Stimulated activated CD4-positive, alpha-beta T cell treated with anti-CD3 and anti-CD28 coated beads, TNF-alpha, amount 100 ng/mL, for 1 hour (primary cell): ENCODE measurements around the gene FAM20C.

ENCODE experiments used
- DNase-seq, 3 donors: peaks; one replicate each; pipeline ENCODE4 v3.0.0-alpha.2; 2020; ENCODE audit warnings: low read depth in 3 of 3, low spot score in 1 of 3

The FAM20C gene

DNA sequence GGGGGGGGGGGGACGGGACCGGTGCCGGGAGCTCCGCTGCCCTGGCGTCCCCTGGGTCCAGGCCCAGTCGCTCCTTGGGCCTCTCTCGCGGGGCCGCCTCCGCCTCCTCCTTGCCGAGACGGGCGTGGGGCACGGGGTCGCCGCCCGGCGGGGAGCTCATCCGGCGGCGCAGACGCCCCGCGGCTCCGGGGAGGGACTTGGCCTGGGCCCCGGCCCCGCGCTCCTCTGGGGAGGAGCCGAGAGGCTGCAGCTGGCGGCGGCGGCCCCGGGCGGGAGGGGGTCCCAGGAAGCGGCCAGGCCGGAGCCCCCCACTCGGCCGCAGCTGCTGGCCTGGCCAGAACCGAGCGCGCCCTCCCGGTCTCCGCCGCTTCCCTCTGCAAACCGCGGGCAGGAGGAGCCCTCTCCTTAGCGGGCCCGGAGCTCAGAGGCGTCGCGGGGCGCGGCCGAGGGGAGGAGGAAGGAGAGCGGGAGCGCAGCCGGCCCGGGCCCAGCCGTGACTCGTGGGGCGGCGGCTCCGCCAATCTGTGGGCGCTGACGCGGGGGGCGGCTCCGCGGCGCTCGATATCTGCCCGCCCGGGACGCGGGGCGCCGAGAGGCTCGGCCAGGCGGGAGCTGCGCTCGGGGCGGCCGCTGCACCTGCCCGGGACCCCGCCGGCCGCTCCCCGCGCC is at the start of gene FAM20C:
Gene FAM20C (plus strand): TSS at position 591 of the 669 bp plus-strand sequence. CDS start 629 bp downstream, outside the sequence.
- peak in 1 of 3 donors; percentile 12 for DNase-seq

DNA sequence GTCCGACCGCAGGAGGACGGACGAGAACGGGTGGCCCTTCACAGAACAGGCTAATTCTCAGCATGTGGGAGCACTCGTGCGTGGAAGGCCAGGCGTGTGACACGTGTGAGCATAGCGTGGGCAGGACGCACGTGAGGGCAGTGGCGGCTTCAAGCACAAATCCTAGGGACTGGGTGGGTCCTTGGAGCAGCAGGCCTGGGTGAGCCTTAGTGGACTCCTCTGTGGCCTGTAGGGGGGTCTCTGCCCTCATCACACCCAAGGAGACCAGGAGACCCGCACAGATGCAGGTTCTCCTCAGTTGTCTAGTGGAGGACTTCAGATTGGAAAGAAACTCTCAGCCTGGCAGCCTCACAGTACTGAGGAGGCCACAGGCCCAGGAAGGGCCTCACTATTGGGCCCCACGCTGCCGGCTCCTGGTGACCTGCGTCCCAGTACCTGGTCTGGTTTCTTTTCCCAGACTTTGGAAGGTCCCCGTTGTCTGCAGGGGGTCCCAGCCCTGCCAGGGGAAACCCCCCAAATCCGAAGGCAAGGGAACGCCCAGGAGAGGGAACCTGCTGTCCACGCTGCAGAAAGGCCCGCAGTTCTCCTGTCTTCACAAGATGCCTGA is 49.1 kb upstream of the FAM20C start:
- no peak for DNase-seq

DNA sequence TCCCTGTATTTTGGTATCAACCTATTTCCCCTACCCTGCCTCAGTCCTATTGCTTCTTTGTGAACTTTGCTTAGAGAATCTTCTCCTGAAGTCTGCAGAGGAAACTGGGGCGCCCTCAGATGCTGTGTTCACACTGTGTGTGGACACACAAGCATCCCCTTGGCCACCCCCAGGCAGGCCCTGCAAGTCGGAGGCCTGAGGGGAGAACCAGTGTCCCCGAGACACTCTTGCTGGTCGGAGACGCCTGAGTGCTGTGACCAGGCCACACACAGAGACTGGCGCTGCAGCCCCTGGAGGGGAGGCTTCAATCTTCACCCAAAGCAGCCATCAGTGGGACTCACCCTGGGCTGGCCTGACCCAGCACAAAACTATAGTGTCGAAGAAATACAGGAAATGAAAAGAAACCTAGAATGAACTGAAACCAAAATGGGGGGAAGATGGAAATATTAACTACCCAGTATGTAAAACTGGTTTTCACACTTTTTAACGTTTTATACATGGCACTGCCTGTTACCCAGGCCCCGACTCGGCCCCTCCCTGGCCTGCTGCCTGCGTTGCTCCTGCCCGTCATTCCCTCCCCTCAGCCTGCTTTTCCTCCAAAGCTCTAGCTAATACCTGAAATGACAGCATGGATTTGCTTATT is 48.4 kb upstream of the FAM20C start:
- DNase-seq, result no peak

DNA sequence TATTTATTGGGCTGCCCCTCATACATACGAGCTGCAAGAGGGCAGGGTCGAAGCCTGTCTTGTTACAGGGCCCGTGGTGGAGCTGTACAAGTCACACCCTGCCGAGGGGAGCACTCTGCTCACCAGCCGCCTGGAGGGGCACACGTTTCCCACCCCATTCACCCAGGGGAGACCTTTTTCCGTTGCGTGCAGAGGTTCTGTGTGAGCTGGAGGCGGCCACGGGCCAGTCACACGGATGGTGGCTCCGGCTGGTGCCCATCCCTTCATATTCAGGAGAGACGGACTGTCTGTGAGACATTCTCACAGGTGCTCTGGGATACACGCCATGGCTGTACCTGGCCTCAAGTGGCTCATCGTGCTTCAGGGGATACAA is 47.9 kb upstream of the FAM20C start:
- DNase-seq, result no peak

DNA sequence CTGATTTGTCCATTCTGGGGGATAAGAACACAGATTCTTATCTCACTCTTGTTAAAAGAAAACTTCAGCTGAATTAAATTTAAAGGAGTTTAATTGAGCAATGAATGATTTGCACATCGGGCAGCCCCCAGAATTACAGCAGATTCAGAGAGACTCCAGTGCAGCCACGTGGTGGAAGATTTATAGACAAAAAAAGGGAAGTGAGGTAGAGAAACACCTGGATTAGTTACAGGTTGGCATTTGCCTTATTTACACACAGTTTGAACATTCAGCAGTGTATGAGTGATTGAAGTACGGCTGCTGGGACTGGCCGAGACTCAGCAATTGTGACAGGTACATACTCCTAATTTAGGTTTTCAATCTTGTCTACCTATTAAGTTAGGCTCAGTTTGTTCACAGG is 46.5 kb upstream of the FAM20C start:
- DNase-seq, result no peak

DNA sequence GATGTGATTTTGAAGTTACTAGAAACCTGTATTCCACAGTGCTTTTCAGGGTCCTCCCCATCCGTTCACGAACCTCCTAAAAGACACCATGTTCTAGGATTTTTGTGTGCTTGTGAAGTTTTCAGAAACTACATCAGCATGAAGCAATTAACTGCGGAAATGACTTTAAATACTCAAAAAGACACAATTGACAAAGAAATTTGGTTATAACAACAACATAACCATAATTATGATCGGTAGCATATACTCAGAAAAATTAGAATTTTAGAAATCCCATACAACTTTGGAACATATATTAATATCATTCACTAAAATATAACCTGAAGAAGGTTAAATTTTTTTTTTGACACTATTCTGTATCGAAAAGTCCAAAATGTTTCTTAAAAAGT is 43.8 kb upstream of the FAM20C start:
- DNase-seq, result no peak

DNA sequence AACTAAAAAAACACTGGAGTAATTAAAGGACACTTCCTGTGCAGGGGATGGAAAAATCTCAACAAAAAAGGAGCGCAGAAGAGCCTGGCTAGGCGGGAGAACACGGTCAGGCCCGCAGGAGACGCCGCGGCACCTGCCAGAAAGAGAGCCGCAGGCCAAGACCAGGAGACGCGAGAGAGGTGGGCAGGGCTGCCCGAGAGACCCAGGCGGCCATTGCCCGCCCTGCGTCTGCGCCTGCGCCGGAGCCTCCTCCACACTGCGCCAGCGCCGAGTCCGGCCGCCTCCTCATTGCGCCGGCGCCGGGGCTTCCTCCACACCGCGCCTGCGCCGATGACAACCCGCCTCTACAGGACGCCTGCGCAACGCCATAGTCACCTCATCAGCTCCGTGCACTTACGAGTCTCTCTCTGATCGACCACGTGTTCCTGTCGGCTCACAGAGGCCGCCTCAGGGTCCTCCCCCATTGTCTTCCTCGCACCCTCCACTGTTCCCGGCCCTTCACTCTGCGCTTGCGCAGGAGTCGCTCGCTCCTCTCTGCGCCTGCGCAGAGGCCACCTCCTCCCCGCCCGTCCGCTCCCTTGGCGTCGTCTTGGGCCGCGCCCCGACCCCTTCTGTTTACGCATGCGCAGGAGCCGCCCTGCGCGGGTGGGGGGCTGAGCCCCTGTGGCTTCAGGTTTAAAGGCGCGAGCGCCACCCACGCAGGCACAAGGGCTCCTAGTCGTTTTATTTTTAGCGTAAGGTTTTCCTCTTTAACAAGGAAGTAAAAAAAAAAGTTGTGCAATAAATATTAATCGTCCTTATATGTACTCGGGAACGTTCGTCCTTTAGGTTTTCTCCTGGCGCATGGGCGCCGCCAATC is 43.2 kb upstream of the FAM20C start:
- peak; percentile 94 to 97 (median 97) for DNase-seq

DNA sequence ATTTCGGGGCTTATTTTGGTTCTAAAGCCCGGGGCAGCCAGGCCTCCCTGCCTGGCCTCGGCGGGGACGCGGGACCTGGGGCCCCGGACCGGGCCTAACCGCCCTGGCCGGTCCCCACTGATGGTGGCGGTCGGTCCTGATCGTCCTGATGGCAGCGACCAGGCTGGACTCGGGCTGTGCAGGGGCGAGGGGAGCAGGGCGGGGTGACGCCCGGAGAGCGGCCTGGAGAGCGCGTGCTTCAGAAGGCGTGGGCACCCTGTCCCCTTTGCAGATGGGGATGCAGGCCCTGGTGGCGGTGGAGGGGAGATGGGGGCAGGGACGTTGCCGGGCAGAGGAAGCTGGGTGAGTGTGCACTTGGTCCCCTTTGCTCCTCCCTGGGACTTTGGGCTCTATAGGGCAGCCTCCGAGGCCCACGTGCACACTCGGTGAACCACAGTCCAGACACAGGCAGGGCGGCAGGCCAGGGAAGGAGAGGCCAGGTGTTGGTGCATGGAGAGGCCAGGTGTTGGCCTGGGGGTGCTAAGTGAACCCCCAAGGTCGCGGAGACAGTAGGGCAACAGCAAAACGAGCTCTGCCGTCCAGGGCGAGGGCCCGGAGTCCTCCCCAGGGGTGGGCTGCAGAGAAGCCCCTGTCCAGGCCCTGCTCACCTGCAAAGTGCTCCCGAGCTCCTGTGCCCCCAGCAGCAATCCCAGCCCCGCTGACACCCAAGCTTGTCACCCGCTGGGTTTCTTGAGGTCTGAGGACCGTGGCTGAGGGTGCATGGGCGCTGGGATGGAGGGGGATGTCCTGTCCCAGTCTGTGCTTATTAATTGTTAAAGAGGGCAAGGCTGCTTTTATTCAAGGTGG is 42.4 kb upstream of the FAM20C start:
- DNase-seq, result peak in 1 of 3 donors; percentile 35

DNA sequence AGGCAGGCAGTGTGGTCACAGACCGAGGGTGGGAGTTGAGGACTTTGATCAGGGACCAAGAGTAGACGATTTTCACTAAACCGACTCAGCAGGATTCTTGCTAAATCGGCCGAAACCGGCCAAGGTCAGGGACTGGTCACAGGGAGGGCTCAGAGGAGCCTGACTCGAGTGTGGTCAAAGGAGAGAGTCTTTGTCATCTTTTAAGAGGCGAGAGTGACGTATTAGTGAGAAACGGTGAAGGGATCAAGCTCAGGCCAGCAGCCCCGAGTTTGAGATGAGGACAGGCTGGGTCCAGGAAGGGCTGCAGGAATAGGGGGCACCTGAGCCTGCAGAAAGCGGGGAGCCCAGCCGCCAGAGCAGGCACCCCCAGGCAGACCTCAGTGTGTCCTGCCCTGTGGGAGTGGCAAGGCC is 41.6 kb upstream of the FAM20C start:
- DNase-seq, result no peak

DNA sequence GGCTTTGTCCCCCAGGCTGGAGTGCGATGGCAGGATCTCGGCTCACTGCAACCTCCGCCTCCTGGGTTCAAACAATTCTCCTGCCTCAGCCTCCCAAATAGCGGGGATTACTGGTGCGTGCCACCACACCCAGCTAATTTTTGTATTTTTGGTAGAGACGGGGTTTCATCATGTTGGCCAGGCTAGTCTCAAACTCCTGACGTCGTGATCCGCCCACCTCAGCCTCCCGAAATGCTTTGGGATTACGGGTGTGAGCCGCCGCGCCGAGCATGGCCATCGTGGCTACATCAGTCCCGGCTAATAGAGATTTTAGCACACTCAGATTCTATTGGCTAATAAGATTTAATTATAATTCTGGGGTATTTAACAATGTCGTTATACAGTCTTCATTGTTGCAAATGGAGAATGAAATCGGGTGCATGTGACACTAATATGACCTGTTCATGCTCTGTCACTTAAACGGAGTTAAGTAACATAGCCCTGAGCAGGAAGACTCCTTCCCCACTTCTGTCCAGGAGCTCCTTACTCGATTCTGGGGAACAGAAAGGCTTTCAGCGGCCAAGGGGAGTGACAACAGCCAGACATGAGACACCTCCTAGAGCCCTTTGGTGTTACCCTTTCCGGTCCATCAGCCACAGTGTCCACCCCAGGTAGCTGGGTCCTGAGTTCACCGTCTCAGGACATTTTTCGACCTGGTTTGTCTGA is 40.9 kb upstream of the FAM20C start:
- no peak for DNase-seq

DNA sequence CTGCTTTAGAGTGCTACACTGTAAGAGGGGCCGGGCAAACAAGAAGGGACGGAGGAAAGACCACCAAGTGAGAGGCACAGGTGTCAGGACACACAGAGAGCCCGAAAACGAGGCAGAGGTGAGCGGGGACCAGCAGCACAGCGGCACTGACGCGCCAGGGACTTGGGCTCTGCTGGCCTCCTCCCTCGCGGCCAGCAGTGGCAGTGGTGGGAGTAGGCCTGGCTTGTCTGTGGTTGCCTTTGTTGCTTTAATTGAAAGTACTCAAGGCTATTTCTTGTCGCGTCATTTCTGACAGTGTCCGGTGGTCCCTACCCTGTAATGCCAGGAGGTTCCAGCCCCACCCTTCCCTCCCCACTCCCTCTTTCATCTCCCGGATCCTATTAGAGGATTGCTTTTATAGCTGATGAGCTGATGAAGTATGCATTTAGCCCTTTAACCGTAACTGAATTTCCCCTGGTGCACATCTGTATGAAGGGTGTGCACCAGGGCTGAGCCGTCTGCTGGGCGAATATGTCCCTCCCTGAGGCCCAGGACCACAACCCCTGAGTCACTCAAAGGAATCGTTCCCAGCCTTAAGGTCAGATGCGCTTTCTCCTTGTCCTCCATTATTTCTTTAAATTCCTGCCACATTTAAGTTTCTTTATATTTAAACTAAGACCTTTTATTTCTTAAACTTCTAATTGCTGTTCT is 39.5 kb upstream of the FAM20C start:
- no peak for DNase-seq

DNA sequence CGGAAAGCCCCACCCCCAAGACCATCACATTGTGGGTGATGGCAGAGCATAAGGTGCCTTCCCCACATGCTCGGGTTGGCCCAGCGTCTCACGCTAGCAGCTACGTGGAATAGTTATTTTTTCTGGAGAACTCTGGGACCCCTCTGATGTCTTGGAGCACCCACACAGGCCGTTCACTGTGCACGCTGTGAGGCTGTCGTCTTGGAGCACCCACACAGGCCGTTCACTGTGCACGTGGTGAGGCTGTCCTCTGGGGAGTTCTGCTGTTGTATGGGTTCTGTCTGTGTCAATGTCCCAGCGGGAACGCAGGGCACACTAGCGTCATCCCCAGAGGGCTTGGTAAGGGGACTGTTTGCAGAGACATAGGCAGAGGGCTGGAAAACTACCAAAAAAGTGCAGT is 38.8 kb upstream of the FAM20C start:
- DNase-seq, result no peak

DNA sequence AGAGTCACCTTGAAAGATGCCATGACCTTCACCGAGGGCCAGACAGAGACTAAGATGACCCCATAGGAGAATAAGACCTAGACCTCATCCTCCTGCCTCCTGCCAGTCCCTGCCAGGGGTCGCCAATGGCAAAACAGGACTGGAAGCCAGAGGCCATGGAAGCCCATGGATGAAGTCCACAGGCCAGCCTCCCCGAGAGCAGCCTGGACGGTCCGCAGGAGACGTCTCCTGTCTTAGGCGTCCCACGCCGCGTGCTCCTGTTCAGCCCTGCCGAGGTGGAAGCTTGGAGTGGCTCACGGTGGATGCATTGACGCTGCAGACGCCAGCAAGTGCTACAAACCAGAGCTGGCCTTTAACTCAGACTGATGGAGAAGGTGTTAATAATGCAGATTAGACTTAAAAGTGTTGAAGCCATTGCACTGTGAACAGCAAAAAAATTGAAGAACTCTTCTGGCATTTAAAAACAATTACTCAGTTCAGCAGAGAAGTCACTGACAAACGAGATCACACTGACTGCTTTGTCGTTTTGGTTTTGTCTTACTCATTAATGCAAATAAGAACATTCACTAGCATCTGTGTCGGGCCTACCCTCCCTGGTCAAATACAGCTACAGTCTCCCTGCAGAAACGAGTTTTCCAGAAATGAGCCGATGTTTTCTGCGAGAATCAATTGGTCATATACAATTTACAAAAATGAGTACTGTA is 38.1 kb upstream of the FAM20C start:
- DNase-seq, result no peak

DNA sequence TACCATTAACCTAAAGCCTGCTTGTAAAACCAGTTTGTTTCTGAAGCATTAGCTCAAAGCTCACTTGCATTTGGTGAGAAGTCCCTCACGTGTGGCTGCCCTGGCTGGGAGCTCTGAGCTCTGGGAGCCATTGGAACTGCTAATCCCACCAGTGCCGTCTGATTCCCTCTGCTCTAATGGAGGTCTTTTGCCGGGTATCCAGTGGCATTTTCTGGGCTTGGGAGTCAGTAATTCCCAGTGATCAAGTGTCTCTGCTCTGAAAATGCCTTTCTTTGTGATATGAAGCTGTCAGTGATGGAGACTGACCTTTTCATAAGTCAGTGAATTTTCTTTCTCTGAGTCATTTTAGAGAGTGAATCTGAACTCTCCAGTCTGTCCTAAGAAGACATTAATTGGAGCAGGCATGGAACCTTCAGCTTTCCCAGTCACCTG is 36.9 kb upstream of the FAM20C start:
- DNase-seq, result no peak

DNA sequence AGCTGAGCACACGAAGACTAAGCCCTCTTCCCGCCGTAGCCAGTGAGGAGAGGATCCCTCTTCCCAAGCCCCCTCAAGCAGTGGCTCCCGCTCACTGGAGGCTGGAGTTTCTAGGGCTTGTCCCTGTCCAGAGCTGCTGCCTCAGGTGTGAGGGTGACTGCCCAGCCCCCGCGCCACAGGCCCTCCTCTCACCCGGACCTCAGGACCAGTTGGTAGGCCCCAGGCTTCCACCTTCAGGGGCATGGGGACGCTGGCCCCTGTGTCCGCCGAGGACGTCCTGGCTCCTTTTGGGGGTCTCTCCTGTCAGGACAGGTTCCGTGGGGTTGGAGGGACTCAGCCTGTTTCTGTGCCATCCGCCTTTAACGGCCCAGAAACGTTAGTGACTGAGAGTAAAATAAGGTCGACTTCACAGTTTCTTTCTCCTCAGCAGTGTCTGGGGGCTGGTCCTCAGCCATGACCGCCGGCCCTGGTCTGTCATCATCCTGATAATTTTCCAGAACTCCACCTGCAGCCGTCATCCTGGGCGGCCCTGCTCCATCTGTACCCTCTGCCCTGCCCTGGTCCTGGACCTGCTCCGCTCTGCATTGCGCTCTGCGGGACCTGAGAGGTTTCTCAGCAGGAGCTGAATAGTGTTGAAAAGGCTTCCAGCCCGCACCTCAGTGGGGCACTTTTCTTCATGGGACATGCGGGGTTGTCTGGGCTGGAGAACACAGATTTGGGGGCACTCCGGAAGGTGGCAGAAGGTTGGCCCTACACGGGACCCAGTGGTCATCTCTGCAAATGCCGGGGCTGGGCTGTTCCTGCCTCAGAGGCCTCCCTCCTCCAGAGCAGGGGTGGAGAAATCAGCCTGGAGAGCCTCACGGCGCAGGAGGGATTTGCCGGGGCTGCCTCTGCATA is 36.0 kb upstream of the FAM20C start:
- DNase-seq, result no peak

DNA sequence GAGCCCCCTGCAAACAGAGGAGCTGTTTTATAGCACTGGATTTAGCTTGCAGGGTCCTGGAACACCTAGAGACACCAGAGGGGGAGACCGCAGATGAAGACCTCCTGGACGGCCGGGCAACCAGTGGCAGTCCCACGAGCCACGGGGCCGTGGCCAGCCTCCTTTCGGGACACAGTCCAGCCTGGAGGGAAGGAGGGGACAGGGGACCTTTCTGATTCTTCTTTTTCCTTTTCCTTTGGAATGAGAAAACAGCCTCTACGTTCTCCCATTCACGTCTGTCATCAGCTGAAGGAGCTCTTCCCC is 35.4 kb upstream of the FAM20C start:
- DNase-seq, result no peak

DNA sequence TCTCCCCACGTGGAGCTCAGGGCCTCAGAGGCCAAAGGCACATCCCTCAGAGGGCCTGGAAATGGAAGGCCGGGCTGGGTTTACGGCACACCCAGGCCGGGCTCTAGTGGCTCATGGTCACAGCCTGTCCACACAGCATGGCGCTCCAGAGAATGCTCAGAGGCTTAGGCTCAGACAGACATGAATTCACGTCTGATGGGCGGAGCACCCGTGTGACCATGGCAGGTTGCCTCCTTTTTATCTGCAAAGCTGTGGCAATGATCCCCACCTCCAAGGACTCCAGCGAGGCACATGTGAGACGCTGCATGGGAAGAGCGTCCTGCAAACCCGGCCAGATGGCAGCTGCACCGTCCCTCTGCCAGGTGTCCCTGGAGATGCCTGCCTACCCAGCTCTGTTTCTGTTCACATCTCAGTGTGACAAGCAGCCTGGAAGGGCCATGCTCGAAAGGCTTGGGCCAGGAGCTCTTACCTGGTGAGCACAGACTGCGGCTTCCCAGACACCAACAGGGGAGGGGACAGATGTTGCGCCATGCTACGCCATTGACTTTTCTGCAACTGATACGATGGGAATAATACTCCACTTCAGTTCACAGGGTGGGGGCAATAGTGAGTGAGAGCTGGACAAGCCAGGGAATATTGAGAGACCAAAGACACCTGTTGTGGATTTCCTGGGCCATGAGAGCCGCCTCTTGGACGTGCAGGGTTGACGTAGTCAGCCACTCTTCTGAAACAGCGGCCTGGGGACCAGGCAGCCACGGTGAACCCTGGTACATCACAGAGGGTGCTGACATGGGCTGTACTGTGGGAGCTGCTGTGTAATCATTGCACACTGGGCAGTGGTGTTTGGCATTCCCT is 34.4 kb upstream of the FAM20C start:
- DNase-seq, result no peak
